Measurements from ENCODE around the gene TIGAR.
A peak's percentile ranks its signal among the peaks of the same experiment; 100 is the strongest.

Gene TIGAR

DNA sequence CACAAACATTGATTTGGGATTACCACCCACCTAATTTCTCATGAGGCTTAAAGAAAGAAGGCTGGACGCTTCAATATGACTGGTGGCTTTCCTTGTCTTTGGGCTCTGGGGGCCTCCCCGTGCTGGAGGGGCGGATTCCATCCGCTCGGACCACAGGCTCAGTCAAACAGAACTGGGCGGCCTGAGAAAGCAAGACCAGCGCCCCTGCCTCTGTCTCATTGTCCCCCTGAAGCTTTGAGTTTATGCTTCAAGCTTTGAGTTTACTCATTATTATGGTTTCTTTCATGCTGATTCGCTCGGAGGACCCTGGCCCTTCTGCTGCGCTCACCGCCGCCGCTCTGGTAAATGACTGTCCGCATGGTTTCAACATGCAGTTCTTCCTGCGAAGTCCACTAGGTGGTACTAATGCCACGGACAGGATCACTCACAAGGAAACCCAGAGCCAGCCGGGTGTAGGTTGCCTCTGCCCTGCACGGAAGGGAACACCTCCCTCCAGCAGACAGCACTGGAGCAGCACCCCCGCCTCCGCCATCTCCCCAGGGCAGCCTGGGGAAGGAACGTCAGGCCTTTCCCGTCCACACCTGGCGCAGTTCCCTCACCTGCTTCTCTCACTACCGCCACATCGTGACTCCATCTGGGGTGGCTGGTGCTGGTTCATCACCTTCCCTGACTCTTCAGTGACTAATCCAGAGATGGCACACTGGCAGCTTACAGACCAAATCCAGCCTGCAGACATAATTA is 13.2 kb upstream of the TIGAR start:
- DNase-seq (ENCODE audit: low spot score) = peak; percentile 93

DNA sequence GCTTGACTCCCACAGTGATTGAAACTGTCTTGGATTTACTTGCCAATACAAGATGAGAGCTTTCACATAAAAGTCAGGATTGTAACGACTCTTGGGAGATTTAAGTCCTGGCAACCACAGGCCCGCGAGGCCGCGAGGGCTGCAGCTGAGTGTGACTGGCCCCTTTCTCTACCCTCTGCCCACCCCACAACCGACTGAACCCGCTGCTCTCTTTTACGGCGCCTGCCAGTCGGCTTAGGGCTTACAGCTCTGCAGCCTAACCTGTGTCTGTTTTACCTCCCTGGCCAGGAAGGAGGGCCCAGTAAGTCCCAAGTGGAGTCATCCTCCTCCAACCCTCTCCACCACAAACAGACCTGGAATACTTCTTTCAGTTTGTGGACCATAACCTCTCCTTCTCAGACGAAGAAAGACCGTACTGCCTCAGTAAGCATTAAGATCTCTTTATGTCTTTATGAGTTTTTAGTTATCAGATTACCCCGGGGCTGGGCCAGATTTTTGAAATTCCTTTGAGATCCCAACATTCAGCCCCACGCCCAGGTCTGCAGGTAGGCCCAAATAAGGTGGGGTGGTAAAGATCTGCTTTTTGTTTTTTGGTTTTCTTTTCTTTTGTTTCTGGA is 12.6 kb upstream of the TIGAR start:
- DNase-seq (ENCODE audit: low spot score) = no peak

DNA sequence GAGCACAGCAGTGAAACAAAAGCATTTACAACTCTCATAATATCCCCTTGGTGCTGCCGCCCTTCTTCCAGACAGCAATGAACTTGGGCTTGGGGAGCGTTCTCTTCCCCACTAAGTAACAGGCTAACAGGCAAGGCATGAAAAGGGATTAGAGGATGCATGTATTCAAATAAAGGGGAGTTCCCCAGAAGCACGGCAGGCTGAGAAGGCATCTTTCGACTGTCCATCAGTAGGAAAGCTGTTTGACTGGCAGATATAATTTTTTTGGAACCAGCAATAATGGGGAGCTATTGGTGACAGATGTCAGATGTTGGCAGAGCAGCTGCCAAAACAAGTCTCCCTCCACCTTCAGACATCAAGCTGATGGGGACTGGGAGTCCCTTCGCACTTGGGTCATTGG is 9.2 kb upstream of the TIGAR start:
- no peak for DNase-seq (ENCODE audit: low spot score)

DNA sequence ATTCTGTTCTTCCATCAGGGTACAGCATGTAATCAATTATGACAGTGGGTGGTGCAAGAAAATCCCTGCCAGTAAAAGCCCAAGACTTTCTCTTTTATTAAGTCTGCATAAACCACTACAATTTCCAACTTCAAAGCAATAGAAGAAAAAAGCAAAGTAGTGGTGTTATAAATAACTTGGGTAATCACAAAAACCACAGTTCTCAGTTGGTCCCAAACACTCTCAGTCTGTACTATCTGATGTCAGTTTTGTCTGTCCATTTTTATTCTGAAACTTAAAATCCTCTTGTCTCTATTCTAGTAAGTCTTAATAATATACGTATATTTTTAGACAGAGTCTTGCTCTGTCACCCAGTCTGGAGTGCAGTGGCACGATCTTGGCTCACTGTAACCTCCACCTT is 8.8 kb upstream of the TIGAR start:
- no peak for DNase-seq (ENCODE audit: low spot score)

DNA sequence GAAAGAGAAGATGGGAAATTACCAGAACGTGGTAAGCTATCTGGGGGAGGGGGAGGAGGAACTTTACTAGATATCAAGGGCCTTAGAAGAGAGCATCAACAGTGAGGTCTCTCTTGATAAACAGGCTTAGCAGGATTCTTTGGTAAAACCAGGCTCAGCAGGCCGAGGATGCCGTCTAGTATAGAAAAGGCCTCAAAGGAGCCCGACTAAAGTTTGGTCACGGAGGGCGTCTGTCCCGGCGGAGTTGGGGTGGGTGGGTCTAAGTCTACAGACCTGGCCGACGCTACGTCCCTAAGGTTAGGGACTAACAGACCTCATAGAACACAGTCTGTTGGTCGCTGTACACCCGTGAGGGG is 538 bp upstream of the TIGAR start:
- no peak for DNase-seq (ENCODE audit: low spot score)

DNA sequence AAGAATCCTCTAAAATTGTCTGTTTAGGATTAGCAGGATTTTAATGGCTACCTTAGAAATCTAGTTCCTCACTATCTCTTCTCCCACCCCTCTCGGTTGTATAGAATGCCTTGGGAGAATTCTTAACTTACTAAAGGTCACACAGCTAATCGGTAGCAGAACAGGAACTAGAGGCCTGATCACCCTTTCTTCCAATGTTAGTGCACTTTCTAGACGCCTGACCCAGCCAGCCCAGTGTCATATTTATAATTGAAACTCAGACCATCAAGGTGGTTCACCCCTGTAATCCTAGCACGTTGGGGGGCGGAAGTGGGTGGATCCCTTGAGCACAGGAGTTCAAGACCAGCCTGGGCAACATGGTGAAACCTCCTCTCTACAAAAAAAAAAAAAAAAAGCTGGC is 1.7 kb downstream of the TIGAR start:
- no peak for DNase-seq (ENCODE audit: low spot score)

DNA sequence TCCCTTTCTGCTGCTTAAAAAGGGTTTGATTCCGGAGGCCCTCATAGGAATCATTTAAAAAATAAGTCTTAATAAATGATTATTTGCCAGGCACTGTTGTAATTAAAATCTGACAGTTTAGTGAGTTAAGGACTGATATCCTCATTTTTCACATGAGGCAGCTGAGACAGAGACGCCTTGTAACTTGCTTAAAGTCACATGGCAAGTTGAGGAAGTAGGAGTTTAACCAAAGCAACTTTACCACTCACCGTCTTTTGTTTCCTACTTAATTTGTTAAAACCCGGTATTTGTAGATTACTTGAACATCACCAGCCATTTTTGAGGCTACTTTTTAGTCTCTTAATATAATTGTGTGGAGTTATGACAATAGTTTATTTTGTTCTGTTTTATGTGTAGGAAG is 2.4 kb downstream of the TIGAR start:
- DNase-seq (ENCODE audit: low spot score) = no peak

DNA sequence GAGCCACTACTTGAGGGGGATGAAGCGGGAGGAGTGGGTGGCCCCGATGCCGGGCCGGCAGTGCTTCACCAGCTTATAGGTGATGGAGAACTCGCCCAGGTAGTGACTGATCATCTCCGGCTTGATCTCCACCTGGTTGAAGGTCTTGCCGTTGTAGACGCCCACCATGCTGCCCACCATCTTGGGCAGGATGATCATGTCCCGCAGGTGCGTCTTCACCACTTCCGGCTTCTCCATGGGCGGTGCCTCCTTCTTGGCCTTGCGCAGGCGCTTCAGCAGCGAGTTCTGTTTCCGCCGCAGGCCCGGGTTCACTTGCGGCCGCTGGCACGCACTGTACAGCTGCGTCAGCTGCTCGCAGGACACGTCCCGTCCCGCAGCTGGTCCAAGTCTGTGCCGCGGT is 3.4 kb downstream of the TIGAR start:
- no peak for DNase-seq (ENCODE audit: low spot score)

DNA sequence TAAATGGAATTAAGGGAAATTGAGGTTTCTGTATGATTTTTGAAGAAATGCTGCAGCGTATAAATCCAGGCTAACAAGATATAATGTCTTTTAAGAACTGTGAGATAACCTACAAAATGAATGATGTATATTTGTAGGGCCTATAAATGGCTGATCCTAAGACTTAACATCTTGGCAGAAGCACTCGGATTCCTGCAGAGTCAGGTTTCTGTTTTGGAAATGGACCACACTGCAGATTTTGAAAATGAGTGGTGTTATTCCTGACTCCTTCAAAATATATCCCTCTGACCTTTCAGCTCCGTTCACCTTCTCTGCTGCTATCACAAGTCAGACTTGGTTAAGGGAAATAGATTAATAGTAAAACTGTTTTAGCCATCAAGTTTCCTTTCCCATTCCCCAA is 5.0 kb downstream of the TIGAR start:
- DNase-seq (ENCODE audit: low spot score) = no peak

DNA sequence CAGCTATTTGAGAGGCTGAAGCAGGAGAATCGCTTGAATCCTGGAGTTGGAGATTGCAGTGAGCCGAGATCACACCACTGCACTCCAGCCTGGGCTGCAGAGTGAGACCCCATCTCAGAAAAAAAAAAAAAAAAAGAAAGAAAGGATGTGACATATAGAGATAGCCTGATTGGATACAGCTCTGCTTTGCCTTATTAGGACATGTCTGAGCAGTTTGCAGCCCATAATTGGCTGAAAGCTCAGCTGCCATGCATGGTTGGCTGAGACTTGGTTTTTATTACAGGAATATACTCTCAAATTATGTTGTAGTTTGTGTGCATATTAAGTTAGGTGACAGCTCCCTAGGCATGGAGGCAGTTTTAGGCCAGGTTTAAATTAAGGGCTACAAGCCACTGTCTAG is 6.3 kb downstream of the TIGAR start:
- no peak for DNase-seq (ENCODE audit: low spot score)

DNA sequence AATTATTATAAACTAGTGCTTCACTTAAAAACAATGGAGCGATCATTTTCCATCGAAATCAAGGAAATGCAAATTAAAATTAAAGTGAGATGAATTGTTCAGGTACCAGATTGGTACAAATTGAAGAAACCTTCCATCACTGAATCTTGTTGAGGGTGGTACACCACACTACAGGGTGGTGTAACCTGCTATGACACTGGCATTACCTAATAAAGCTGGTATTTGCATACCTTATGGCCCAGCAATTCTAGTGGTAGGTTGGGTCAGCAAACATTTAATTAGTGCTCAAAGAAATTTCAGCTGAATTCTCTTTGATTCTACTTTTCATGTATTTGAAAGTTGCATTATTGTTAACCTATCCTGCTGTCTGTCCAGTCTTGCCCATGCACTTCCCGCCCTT is 9.2 kb downstream of the TIGAR start:
- no peak for DNase-seq (ENCODE audit: low spot score)

DNA sequence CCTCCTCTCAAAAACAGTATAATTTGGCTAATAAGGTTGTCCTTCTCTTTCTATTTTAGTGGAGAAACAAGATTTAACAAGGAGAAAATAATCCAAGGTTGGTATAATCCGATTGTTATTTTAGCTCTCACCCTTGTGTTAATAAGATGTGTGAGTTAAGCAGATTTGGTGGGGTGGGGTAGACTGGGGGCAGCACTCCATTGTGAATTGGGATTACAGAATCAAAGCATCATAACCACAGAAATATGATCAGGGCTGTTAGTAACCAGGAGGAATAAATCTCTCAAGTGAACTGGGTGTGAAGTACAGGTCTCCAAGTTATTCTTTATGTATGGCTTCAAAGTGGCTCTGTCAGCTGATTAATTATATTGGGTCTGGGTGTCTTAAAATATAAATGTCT is 10.2 kb downstream of the TIGAR start:
- DNase-seq (ENCODE audit: low spot score) = no peak

DNA sequence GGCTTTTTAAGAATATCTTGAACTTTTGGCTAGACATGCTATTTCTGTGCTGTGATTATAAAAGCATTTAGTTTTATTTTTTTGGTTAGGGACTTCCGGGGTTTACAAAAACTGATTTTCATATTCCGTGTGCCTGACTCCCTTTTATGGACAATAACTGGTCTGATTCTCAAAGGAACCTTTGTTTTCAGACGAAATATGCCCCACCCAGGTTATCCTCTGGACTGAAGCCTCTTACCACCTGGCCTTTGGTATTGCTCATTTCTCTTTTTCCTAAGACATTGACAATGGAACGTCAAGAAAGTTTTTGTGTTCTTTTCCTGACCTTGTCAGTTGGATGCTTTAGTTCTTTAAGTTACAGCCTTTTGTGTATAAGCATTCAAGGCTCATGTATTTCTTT is 10.8 kb downstream of the TIGAR start:
- DNase-seq (ENCODE audit: low spot score) = no peak

DNA sequence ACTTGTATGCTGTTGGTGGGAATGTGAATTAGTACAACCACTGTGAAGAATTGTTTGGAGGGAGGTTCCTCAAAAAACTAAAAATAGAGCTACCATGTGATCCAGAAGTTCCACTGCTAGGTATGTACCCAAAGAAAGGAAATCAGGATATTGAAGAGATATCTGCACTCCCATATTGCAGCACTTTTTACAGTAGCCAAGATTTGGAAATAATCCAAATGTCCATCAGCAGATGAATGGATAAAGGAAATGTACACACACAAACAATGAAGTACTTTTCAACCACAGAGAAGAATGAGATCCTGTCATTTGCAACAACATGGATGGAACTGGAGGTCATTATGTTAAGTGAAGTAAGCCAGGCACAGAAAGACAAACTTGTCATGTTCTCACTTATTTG is 25.9 kb downstream of the TIGAR start:
- DNase-seq (ENCODE audit: low spot score) = no peak

DNA sequence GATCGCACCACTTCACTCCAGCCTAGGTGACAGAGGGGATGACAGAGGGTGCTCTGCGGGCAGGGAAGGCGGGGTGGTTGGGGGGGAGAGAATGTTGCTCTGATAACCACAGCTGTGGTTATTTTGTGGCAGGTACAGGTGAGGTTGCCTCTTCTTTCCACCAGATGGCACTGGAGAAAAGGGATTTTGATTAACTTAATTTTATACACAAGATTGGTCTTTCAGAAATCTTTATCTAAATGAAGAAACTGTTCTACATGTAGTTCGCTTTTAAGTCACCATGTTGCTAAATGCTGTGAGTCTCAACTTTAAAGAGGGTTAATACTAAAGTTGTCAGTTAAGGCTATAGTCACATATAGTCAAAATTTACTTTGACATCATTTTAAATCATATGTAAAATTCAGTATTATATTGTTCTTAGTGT is 32.8 kb downstream of the TIGAR start:
- peak; percentile 5 for DNase-seq (ENCODE audit: low spot score)

DNA sequence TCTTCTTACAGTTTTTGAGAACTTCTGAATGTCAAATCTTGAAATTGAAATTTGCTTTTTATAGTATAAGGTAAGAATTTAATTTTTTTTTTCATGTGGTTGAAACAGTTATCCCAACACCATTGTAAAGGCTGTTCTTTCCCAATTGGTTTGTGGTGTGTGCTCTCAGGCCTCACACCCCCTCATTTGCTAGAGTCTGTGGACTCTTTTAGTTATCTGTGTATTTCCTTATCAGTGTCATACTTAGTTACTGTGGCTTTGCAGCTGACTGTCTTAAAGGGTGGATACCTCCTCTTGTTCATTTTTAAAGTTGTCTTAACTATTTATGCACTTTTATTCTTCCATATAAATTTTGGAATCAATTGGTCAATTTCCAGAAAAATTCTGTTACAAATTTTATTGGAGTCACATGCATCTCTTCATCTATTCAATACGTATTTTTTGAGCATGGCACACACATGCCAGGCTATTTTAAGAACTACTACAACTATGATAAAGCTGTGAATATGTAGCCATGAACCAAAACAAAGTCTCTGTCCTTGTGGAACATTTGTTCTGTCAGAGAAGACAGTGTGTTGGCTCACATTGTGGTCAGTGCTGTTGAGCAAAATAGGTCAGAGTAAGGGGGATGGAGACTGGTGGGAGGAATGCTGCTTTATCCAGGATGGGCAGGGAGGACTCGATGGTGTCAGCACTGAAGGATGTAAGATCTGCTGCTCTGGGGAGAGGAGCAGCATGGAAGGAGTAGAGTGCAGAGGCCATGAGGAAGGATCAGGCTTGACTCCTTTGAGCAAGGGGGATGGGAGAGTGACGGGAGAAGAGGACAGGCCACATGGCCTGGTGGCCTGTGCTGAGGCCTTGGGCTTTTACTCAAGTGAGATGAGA is 34.4 kb downstream of the TIGAR start:
- DNase-seq (ENCODE audit: low spot score) = no peak

DNA sequence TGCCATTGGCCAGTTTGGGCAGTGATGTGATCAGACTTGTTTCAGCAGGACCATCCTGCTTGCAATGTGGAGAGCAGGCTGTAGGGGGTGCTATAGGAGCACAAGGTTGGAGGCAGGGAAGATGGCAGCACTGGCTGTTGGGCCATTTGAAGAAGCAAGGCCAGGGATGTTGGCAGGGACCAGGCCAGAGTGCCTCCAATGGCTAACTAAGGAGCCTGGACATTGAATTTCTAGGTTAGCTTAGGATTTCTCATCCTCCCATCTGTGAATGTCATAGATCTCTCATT is 35.0 kb downstream of the TIGAR start:
- DNase-seq (ENCODE audit: low spot score) = peak; percentile 23

DNA sequence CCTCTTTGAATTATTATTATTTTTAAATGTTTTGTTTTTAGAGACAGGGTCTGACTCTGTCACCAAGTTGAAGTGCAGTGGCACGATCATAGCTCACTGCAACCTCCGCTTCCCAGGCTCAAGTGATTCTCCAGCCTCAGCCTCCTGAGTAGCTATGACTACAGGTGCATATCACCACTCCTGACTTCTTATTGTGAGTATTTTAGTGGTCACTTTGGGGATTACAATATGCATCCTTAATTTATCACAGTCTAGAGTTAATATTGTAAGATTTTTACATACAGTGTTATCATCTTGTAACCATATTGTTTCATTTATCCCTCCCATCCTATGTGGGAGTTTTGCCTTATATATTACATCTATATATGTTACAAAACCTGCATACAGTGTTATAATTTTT is 45.1 kb downstream of the TIGAR start:
- no peak for DNase-seq (ENCODE audit: low spot score)

DNA sequence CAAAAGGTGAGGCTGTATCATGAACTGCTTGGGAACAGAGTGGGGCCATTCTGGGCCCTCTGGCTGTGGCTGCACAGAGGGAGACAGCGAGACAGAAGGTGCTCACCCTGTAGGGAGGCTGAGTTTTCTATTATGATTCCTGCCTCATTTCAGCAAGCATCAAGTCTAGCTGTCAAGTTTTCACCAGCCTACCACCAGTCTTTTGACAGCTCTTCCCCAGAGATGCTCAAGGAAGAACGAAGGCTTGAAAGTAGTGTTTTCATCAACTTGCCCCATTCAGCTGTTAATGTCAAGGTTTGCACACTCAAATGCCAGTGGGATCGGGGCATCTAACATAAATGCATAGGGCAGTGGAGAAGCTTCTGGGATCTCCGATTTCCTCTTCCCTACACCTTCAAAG is 48.5 kb downstream of the TIGAR start:
- no peak for DNase-seq (ENCODE audit: low spot score)

DNA sequence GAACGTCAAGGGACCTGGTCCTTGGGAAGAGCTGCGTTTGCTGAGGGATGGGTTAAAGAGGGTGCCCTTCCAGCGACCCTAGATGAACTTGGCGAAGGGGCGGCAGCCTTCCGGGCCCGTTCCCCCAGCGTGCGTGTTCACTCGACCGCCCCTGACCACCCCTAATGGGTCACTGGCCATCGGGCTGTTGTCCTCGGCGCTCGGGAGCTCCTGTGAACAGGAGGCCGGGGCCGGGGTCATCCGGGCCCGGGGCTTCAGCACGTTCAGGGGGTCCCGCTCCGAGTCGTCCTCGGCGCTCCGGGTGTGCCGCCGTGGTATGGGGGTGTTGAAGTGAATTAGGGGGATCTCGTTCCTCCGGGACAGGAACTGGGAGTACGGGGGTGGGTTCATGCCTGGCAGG is 49.3 kb downstream of the TIGAR start:
- DNase-seq (ENCODE audit: low spot score) = no peak

DNA sequence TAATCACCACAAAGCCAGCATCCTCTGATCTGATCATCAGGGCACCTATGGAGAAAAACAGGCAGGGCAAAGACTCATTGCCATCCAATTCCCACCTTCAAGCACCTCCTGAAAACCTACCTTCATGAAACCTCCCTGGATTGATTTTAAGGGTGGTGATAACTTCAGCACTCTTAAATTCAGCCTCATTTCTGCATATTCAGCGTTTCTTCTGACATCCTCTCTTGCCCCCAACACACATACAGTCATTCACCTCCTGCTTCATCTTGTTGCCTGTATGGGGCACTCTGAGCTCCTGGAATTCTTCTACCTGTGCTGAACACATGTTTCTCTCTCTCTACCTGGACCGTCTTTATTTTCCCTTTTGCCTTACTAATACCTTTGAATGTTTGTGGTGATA is 51.6 kb downstream of the TIGAR start:
- no peak for DNase-seq (ENCODE audit: low spot score)

DNA sequence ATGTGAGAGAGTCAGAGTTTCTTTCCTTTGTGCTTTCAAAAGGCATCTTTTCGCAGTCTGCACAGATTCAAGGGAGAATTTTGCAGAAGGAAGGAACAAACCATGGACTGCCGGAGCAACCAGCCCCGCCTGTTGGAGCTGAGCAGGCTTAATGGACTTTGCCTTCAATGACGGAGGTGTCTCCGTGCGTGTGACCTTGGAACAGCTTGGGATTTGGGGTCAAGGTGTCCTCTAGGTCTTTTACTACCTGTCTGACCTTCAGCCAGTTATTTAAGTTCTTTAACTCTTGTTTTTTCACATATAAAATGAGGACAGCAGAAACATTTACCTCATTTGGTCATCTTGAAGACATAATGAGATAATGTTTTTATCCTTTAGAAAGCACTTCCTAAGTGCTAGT is 54.4 kb downstream of the TIGAR start:
- no peak for DNase-seq (ENCODE audit: low spot score)

DNA sequence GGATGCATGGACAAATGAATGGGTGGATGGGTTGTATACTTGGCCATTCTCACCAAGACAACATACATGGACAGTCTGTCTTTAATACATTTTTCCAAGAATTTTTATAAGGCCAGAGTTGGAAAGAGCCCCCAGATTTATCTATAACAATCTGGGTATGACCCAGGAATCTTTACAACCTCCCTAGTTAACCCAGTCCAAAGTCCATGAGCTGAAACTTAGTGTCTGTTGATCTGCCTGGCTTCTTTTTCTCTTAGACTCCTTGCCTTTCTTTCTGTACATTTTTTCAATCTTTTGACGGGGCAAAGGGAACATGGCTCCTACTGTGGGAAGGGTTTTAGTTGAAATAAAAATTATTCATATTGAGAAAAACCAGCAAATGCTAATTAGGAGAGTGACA is 57.8 kb downstream of the TIGAR start:
- no peak for DNase-seq (ENCODE audit: low spot score)

DNA sequence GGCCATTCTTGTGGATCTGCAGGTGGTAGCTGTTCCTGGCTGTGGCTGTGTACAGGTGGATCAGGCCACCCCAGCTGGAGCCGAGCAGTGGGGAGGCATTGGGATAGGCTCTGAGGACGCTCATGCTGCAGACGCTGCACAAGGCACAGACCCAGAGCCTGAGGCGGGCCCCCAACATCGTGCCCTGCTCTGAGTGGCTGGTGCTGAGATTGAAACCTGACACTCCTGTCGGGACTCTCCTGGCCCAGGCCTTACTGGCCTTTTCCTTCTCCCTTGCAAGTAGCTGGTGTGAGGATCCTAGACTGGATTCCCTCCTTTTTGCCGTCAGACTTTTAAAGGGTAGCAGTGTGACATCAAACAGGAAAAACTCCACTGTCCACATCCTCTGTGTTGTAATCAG is 58.4 kb downstream of the TIGAR start, which contains the start of gene FGF23:
FGF23 (minus strand) TSS at position 308 of the 400 bp plus-strand sequence; CDS start at position 178, 130 bp downstream.
- no peak for DNase-seq (ENCODE audit: low spot score)
